Vagina (tissue), 2 donors: ENCODE measurements around the gene DAPK2. TPM values are rescaled to one million over a fixed set of nuclear protein-coding genes. Genes with fewer than 3 reads are reported as not detected.
A peak's percentile ranks its signal among the peaks of the same experiment; 100 is the strongest.

Source experiments
- DNase-seq, 2 donors: peaks; one replicate each; pipeline ENCODE4 v3.0.0-alpha.2; 2017; ENCODE audit errors: extremely low spot score in 2 of 2
- H3K27ac ChIP-seq: fragments of 200-600 bp; sonication (generic); one replicate; pipeline ENCODE4 v1.5.1; 2019
- H3K27me3 ChIP-seq: fragments of 200-600 bp; sonication (generic); one replicate; pipeline ENCODE4 v1.5.1; 2019
- H3K36me3 ChIP-seq, 2 donors: fragments of 200-600 bp; sonication (generic); one replicate each; pipeline ENCODE4 v1.5.1; 2017 to 2019
- H3K4me1 ChIP-seq: fragments of 200-600 bp; sonication (generic); one replicate; pipeline ENCODE4 v1.5.1; 2019
- H3K4me3 ChIP-seq, 2 donors: fragments of 200-600 bp; sonication (generic); 1 replicate in 1 of 2; 2 replicates in 1 of 2; pipeline ENCODE4 v1.5.1; 2016 to 2019
- H3K9me3 ChIP-seq: fragments of 200-600 bp; sonication (generic); one replicate; pipeline ENCODE4 v1.5.1; 2019
- CTCF ChIP-seq, 3 experiments: fragments of 450-650 bp in 2 of 3; fragments of 200-600 bp in 1 of 3; sonication (generic) in 1 of 3; IDR thresholded peaks; one replicate each; pipeline ENCODE4 v1.5.1; 2017 to 2019; ENCODE audit warnings: antibody characterized with exemption in 3 of 3, mild to moderate bottlenecking in 2 of 3, moderate library complexity in 2 of 3
- POLR2A ChIP-seq, 2 donors: fragments of 450-650 bp; IDR thresholded peaks; one replicate each; pipeline ENCODE4 v1.6.1; 2017; ENCODE audit warnings: antibody characterized with exemption in 2 of 2, mild to moderate bottlenecking in 2 of 2, moderate library complexity in 2 of 2
- POLR2AphosphoS5 ChIP-seq, 2 donors: sonication (generic); formaldehyde crosslinking; IDR thresholded peaks; one replicate each; pipeline ENCODE4 v1.9.0; 2017; ENCODE audit warnings: antibody characterized with exemption in 2 of 2, mild to moderate bottlenecking in 2 of 2, low read depth in 1 of 2; ENCODE audit not compliant: insufficient read depth in 1 of 2
- intact Hi-C: fragments of 100-400 bp; cut with DNase I; formaldehyde crosslinking; loops from one replicate; pipeline ENCODE4 v1.15.1; 2023
- total RNA-seq: library from RNA; depleted of rRNA; stranded (reverse); fragments of >200 nt; gene quantifications from one replicate; pipeline ENCODE4 v1.2.3, GENCODE V29; 2016

Gene DAPK2
- total RNA-seq, 1 donor from 2014 or later = 50.3 TPM

DNA sequence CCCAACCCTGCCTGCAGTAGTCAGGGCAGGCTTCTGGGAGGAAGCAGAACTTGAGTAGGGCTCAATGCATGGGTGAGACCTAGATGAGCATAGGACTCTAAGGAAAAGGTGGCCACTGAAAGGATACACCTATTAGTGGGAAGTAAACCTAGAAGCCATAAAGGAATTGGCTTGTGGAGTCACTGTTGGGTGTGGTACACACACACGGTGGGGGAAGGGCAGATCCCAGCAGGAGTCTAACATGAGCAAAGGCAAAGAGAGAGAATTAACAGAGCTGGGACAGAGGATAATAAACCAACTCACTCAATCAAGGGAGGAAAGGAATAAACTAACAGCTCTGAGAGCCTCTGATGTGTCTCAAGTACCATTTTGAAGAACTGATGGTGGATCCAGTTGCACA lies 23.1 kb downstream of the DAPK2 start:
- H3K4me1 ChIP-seq = peaks cover 21% of the 10 kb centered on the region

GRCh38 chr15:64022571-64022970 lies 23.7 kb downstream of the DAPK2 start:
- H3K9me3 ChIP-seq = no peaks in the 10 kb centered on the region
- no peak for DNase-seq
- H3K27ac ChIP-seq = no peak overlapping the region
- intact Hi-C loops = no loop called here
- peaks cover 0 to 6% of the 10 kb centered on the region in 2 donors for H3K36me3 ChIP-seq
- H3K4me3 ChIP-seq = no peak overlapping the region
- H3K27me3 ChIP-seq = no peaks in the 10 kb centered on the region
- no peak for TF ChIP-seq CTCF (IDR thresholded peaks at IDR 0.05)
- no peak for TF ChIP-seq POLR2A (IDR thresholded peaks at IDR 0.05)
- no peak for TF ChIP-seq POLR2AphosphoS5 (IDR thresholded peaks at IDR 0.05; ENCODE audit: insufficient read depth in 1 of 2, low read depth in 1 of 2)
- H3K4me1 ChIP-seq = peaks cover 21% of the 10 kb centered on the region

More for the DNA sequence above, 23.1 kb downstream of the DAPK2 start:
- TF ChIP-seq CTCF (IDR thresholded peaks at IDR 0.05) (no peak), POLR2A (IDR thresholded peaks at IDR 0.05) (no peak), POLR2AphosphoS5 (IDR thresholded peaks at IDR 0.05; ENCODE audit: insufficient read depth in 1 of 2, low read depth in 1 of 2) (no peak)
- intact Hi-C loops = no loop called here
- H3K9me3 ChIP-seq = no peaks in the 10 kb centered on the region
- H3K27ac ChIP-seq = no peak overlapping the region
- no peaks in the 10 kb centered on the region for H3K27me3 ChIP-seq
- peaks cover 0 to 6% of the 10 kb centered on the region in 2 donors for H3K36me3 ChIP-seq
- DNase-seq = no peak
- no peak overlapping the region for H3K4me3 ChIP-seq

GRCh38 chr15:64019764-64020163 lies 26.5 kb downstream of the DAPK2 start:
- Histone ChIP-seq H3K27ac (no peak overlapping the region), H3K27me3 (no peaks in the 10 kb centered on the region), H3K9me3 (no peaks in the 10 kb centered on the region), H3K4me3 (no peak overlapping the region), H3K36me3 (peaks cover 0 to 6% of the 10 kb centered on the region in 2 donors), H3K4me1 (peaks cover 19% of the 10 kb centered on the region)
- no peak for DNase-seq
- intact Hi-C loops = no loop called here
- TF ChIP-seq POLR2AphosphoS5 (IDR thresholded peaks at IDR 0.05; ENCODE audit: insufficient read depth in 1 of 2, low read depth in 1 of 2) (no peak), POLR2A (IDR thresholded peaks at IDR 0.05) (no peak), CTCF (IDR thresholded peaks at IDR 0.05) (no peak)

GRCh38 chr15:64017591-64018163 lies 28.6 kb downstream of the DAPK2 start:
- TF ChIP-seq POLR2AphosphoS5 (IDR thresholded peaks at IDR 0.05; ENCODE audit: insufficient read depth in 1 of 2, low read depth in 1 of 2) (no peak), POLR2A (IDR thresholded peaks at IDR 0.05) (no peak), CTCF (IDR thresholded peaks at IDR 0.05) (no peak)
- Histone ChIP-seq H3K9me3 (no peaks in the 10 kb centered on the region), H3K27me3 (no peaks in the 10 kb centered on the region), H3K27ac (no peak overlapping the region), H3K4me3 (no peak overlapping the region), H3K36me3 (peaks cover 0 to 6% of the 10 kb centered on the region in 2 donors), H3K4me1 (peaks cover 39% of the 10 kb centered on the region)
- intact Hi-C loops = no loop called here
- DNase-seq = no peak

DNA sequence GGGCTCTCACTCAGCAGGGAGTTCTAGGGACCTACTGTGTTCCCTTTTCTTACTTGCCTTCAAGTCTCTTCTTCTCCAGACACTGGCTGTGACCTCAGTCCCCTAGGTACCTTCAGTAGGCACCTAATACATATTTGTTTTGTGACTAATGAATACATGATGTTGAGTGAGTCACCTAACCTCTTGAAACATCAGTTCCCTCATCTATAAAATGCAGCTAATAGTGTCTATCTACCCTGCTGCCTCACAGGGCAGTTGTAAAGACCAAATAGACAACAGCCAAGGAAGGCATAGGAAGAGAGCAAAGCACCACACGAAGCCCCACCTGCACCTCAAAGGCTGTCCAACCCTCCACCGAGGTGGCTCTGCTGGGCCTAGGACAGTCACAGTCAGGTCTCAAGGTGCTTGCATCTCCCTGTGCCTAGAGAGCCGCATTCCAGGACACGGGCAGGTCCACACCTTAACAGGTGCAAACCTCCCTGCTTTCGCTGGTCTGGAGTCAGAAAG lies 29.1 kb downstream of the DAPK2 start:
- intact Hi-C loops = no loop called here
- DNase-seq = no peak
- peaks cover 0 to 6% of the 10 kb centered on the region in 2 donors for H3K36me3 ChIP-seq
- H3K27ac ChIP-seq = no peak overlapping the region
- H3K4me3 ChIP-seq = no peak overlapping the region
- TF ChIP-seq POLR2AphosphoS5 (IDR thresholded peaks at IDR 0.05; ENCODE audit: insufficient read depth in 1 of 2, low read depth in 1 of 2) (peak; percentile 12 to 27), CTCF (IDR thresholded peaks at IDR 0.05) (no peak)
- H3K9me3 ChIP-seq = no peaks in the 10 kb centered on the region
- H3K27me3 ChIP-seq = no peaks in the 10 kb centered on the region
- H3K4me1 ChIP-seq = peaks cover 44% of the 10 kb centered on the region
